ENCODE results near the gene ILK.

Gene ILK

GRCh38 chr11:6658647-6659046 lies 55.1 kb downstream of the ILK start:
- CTCF ChIA-PET: interaction anchor here (2.0 to 5.2 kb wide), 3 partner anchors 9 to 13 kb away, joined by 5 to 31 read pairs (median 8); no protein-coding TSS in a partner anchor
- POLR2A ChIA-PET: interaction anchor here (1.2 kb wide), 1 partner anchor 13 kb away, joined by 3 read pairs; no protein-coding TSS in a partner anchor
- no peak for DNase-seq (ENCODE audit: extremely low spot score)
- no peak for TF ChIP-seq CTCF (IDR thresholded peaks at IDR 0.05; ENCODE audit: control extremely low read depth, extremely low read depth, low read depth, missing control alignments)
